Muscle of leg (tissue), 11 donors: Measurements from ENCODE around the gene SLC25A47. TPM values are rescaled to one million over a fixed set of nuclear protein-coding genes. Genes with fewer than 3 reads are reported as not detected.
A peak's percentile ranks its signal among the peaks of the same experiment; 100 is the strongest.

Experiments used
- DNase-seq: peaks from one replicate; pipeline ENCODE4 v3.0.0; 2013
- H3K27ac ChIP-seq: one replicate; pipeline ENCODE4 v1.5.1; 2013; ENCODE audit warnings: mild to moderate bottlenecking, low read length, control low read depth
- H3K27me3 ChIP-seq: one replicate; pipeline ENCODE4 v1.6.1; 2013; ENCODE audit warnings: low read length; ENCODE audit not compliant: control insufficient read depth, insufficient read depth
- H3K36me3 ChIP-seq: one replicate; pipeline ENCODE4 v1.6.1; 2013; ENCODE audit warnings: low read length; ENCODE audit not compliant: control insufficient read depth, insufficient read depth
- H3K4me1 ChIP-seq: one replicate; pipeline ENCODE4 v1.6.1; 2013; ENCODE audit warnings: low read length; ENCODE audit not compliant: control insufficient read depth, insufficient read depth
- H3K4me3 ChIP-seq: one replicate; pipeline ENCODE4 v1.5.1; 2013; ENCODE audit warnings: low read length, control low read depth
- H3K9me3 ChIP-seq: replicated peaks from 2 replicates; pipeline ENCODE4 v1.6.1; 2013; ENCODE audit warnings: low read depth, low read length; ENCODE audit not compliant: control insufficient read depth
- WGBS: methylation state at CpG from one replicate; pipeline ENCODE4 v1.1.5; 2013; ENCODE audit warnings: missing lambda C conversion rate; ENCODE audit not compliant: insufficient coverage; 5-methylcytosine and 5-hydroxymethylcytosine counted together
- polyA plus RNA-seq, 8 donors: library from polyadenylated mRNA; unstranded; fragments of 120-200 nt; gene quantifications; one replicate each; pipeline versions ENCODE4 v1.2.1 to v1.2.3, GENCODE V29; 2013; ENCODE audit warnings: inconsistent platforms in 1 of 8, low replicate concordance in 1 of 8; ENCODE audit not compliant: insufficient read length in 8 of 8, insufficient read depth in 1 of 8
- total RNA-seq: library from RNA; stranded (reverse); fragments of 120-200 nt; gene quantifications from one replicate; pipeline ENCODE4 v1.2.4, GENCODE V29; 2013

SLC25A47 gene
- total and polyA plus RNA-seq, 9 donors = 0.08 to 0.57 (median 0.15) TPM; not detected in 2

DNA sequence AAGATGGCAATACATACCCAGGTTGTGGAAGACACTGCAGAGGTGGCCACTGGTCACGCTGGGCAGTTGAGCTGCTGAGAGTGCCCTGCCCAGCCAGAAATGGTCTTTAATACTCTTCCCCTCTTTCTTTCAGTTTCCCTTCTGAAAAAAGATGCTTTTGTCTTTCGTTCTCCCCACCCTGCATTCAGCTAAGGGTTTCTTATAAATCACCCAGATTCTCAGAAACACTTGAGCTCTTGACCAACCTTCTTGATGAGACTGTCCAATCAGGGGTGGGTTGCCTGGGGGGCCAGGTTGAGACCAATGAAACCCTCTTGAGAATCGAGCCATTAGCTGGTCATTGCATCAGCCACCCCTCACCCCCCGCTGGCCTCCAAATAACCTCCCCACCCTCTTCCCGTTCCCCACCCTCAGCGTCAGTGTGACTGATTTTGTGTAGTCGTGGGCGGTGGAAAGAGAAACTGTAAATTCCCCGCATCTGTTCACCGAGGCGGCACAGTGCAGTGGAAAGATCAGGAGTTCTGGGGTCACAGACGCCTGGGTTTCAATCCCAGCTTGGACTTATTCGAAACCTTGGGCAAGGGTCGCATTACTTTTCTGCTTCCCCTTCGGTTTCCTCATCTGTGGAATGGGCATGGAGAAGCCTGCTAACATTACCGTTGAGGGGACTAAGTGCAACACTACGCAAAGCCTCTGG is 52.3 kb downstream of the SLC25A47 start:
- peak overlapping the region; percentile 95 for H3K27ac ChIP-seq
- peak; percentile 88 for DNase-seq
- peaks cover 24% of the 10 kb centered on the region for H3K4me1 ChIP-seq
- WGBS = 4% methylated on average over 11 of the region's 17 CpGs
- no peaks in the 10 kb centered on the region for H3K27me3 ChIP-seq
- H3K36me3 ChIP-seq = no peaks in the 10 kb centered on the region
- H3K4me3 ChIP-seq = peak overlapping the region; percentile 76
- no peaks in the 10 kb centered on the region for H3K9me3 ChIP-seq

DNA sequence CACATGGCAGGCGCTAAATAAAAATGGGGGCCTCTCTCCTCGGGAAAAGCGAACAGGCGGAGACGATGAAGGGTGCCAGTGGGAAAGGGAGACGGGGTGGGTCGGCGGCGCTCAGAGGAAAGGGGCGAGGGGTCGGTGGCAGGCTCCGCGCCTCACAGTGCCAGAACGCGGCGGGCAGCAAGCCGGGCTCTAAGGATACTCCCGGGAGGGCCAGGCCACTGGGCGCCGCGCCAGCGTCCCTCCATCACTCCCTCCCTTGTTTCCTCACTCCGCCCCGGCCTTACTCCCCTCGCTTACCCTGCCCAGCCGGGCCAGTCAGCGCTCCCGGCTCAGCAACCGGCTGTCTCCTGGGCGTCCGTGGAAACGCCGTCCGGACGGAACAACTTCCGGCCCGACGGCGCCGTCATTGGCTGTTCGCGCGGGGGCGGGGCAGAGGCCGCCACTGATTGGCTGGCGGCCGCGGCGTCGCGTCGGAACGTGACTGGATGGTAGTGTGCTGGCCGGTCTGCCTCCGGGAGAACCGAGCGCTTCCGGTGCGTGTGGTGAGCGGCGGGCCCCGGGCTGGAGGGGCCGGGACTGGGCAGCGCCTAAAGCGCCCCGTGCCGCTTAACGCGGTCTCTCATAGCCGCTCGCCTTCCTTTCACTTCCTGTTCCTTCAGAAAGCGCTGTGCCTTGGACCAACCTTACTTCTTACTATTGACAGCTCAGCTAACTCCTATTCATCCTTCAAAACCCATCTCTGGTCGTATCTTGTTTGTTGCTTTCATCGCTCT is 53.0 kb downstream of the SLC25A47 start, which contains the start of gene WDR25:
WDR25 (plus strand) TSS at position 523 of the 773 bp plus-strand sequence.
- H3K36me3 ChIP-seq = peaks cover under 1% of the 10 kb centered on the region
- DNase-seq = peak; percentile 97
- H3K9me3 ChIP-seq = no peaks in the 10 kb centered on the region
- peak within 1 kb of the TSS; percentile 95 for H3K27ac ChIP-seq
- no peaks in the 10 kb centered on the region for H3K27me3 ChIP-seq
- peaks cover 24% of the 10 kb centered on the region for H3K4me1 ChIP-seq
- peak within 1 kb of the TSS; percentile 76 for H3K4me3 ChIP-seq
- WGBS = under 1% methylated on average over 68 of the region's 74 CpGs

DNA sequence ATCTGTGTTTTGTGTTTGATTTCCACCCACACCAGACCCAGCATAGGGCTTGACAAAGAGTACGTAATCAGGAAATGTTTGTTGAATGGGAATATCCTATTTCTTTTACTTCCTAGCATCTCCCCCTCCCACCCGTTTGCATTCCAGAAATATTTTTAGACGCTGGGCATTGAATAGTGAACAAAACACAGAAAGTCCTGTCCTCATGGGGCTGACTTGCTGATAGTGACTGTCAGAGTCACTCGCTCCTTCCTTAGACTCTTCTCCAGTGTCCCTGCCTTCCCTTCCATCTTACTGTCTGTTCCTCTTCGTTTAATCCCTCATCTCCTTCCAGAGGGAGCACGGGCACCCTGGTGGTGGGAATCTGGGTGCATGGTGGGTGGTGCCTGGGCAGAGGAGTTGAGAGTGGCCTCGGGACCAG is 53.6 kb downstream of the SLC25A47 start:
- 30% methylated on average over 2 of the region's 7 CpGs for WGBS
- H3K9me3 ChIP-seq = no peaks in the 10 kb centered on the region

More for the DNA sequence above, 53.6 kb downstream of the SLC25A47 start:
- H3K4me3 ChIP-seq = peak overlapping the region; percentile 76
- H3K27ac ChIP-seq = peak overlapping the region; percentile 90
- peaks cover 24% of the 10 kb centered on the region for H3K4me1 ChIP-seq
- no peak for DNase-seq
- H3K36me3 ChIP-seq = peaks cover 3% of the 10 kb centered on the region
- H3K27me3 ChIP-seq = no peaks in the 10 kb centered on the region

Other genes with a start within 250 kb of the SLC25A47 start
- 0.35 TPM for gene DEGS2, start 163.7 kb upstream of the SLC25A47 start, total RNA-seq
- 1 to 10 TPM in 2 of 8 donors, under 1 TPM in 6; 0.45 to 1.6 (median 0.54) TPM for gene DEGS2, start 163.7 kb upstream of the SLC25A47 start, polyA plus RNA-seq
- 40.6 TPM for gene YY1, start 84.2 kb upstream of the SLC25A47 start, total RNA-seq
- 10 to 100 TPM; 65.7 to 79.5 (median 70.8) TPM for gene YY1, start 84.2 kb upstream of the SLC25A47 start, polyA plus RNA-seq
- 21.4 TPM for gene SLC25A29, start 16.9 kb upstream of the SLC25A47 start, total RNA-seq
- 10 to 100 TPM; 16.0 to 49.0 (median 30.7) TPM for gene SLC25A29, start 16.9 kb upstream of the SLC25A47 start, polyA plus RNA-seq
- gene WDR25, start 53.1 kb downstream of the SLC25A47 start, total RNA-seq = 7.4 TPM
- gene WDR25, start 53.1 kb downstream of the SLC25A47 start, polyA plus RNA-seq = 1 to 10 TPM; 4.9 to 8.5 (median 6.3) TPM